GM13976 (cell line): ENCODE results near the gene ANKRD16.
A peak's percentile ranks its signal among the peaks of the same experiment; 100 is the strongest.

Experiments used
- DNase-seq: peaks from one replicate; pipeline ENCODE4 v3.0.0; 2012; ENCODE audit warnings: low spot score
- CTCF ChIP-seq: IDR thresholded peaks from 2 replicates; pipeline ENCODE4 v1.5.1; 2012; ENCODE audit warnings: borderline replicate concordance, mild to moderate bottlenecking; ENCODE audit not compliant: insufficient read depth; ENCODE audit errors: extremely low read depth, missing control alignments, control extremely low read depth
- in situ Hi-C: fragments of 300-500 bp; cut with MboI; formaldehyde crosslinking; loops from one replicate; pipeline ENCODE4 v1.12.0; 2022; ENCODE audit warnings: low sequenced_read_pairs, mixed read lengths, inconsistent platforms; ENCODE audit not compliant: unreplicated experiment

The ANKRD16 gene

GRCh38 chr10:5813091-5813340, 76.7 kb downstream of the ANKRD16 start:
- in situ Hi-C loops, result no loop called here
- peak; percentile 11 for TF ChIP-seq CTCF
- no peak for DNase-seq

GRCh38 chr10:5812283-5813090, 77.2 kb downstream of the ANKRD16 start:
- in situ Hi-C loops, result no loop called here
- peak; percentile 59 for DNase-seq
- TF ChIP-seq CTCF, result no peak
